ENCODE data around the gene KRT1.

The KRT1 gene

GRCh38 chr12:52699960-52700359 is 19.8 kb upstream of the KRT1 start:
- no peak overlapping the region for H3K4me3 ChIP-seq (replicated peaks; ENCODE audit: insufficient read depth, low read length)
- H3K27me3 ChIP-seq (ENCODE audit: insufficient read depth, poor library complexity, severe bottlenecking): no peaks in the 10 kb centered on the region
- no peak overlapping the region for H3K27ac ChIP-seq (replicated peaks)
- DNase-seq (ENCODE audit: low read depth in 1 of 2, low spot score in 1 of 2): no peak
- no peak for TF ChIP-seq CTCF (IDR thresholded peaks at IDR 0.05; ENCODE audit: insufficient read depth, low read length)

- no peak for DNase-seq (ENCODE audit: low read depth in 1 of 2, low spot score in 1 of 2)
- no peak overlapping the region for H3K27ac ChIP-seq (replicated peaks)
- no peak overlapping the region for H3K4me3 ChIP-seq (replicated peaks; ENCODE audit: insufficient read depth, low read length)
- TF ChIP-seq GABPA (IDR thresholded peaks at IDR 0.05; ENCODE audit: low read depth) (no peak), SPI1 (IDR thresholded peaks at IDR 0.05; ENCODE audit: borderline replicate concordance, low read depth) (no peak), REST (IDR thresholded peaks at IDR 0.05; ENCODE audit: insufficient replicate concordance, low read depth) (no peak), POLR2AphosphoS5 (IDR thresholded peaks at IDR 0.05; ENCODE audit: low read depth) (no peak), CTCF (IDR thresholded peaks at IDR 0.05; ENCODE audit: insufficient read depth, low read length) (no peak)
- H3K27me3 ChIP-seq (ENCODE audit: insufficient read depth, poor library complexity, severe bottlenecking): no peaks in the 10 kb centered on the region
Measured at GRCh38 chr12:52699373-52699772, 19.2 kb upstream of the KRT1 start.

- Histone ChIP-seq H3K4me3 (replicated peaks; ENCODE audit: insufficient read depth, low read length) (no peak overlapping the region), H3K27me3 (ENCODE audit: insufficient read depth, poor library complexity, severe bottlenecking) (no peaks in the 10 kb centered on the region), H3K27ac (replicated peaks) (no peak overlapping the region)
- no peak for TF ChIP-seq SPI1 (IDR thresholded peaks at IDR 0.05; ENCODE audit: borderline replicate concordance, low read depth)
- TF ChIP-seq REST (IDR thresholded peaks at IDR 0.05; ENCODE audit: insufficient replicate concordance, low read depth): no peak
- TF ChIP-seq POLR2AphosphoS5 (IDR thresholded peaks at IDR 0.05; ENCODE audit: low read depth): no peak
- TF ChIP-seq CTCF (IDR thresholded peaks at IDR 0.05; ENCODE audit: insufficient read depth, low read length): no peak
- TF ChIP-seq GABPA (IDR thresholded peaks at IDR 0.05; ENCODE audit: low read depth): no peak
- no peak for DNase-seq (ENCODE audit: low read depth in 1 of 2, low spot score in 1 of 2)
Measured at GRCh38 chr12:52698651-52699340, 18.6 kb upstream of the KRT1 start.

- no peak overlapping the region for H3K4me3 ChIP-seq (replicated peaks; ENCODE audit: insufficient read depth, low read length)
- no peak for TF ChIP-seq REST (IDR thresholded peaks at IDR 0.05; ENCODE audit: insufficient replicate concordance, low read depth)
- TF ChIP-seq SPI1 (IDR thresholded peaks at IDR 0.05; ENCODE audit: borderline replicate concordance, low read depth): no peak
- TF ChIP-seq GABPA (IDR thresholded peaks at IDR 0.05; ENCODE audit: low read depth): no peak
- TF ChIP-seq POLR2AphosphoS5 (IDR thresholded peaks at IDR 0.05; ENCODE audit: low read depth): no peak
- no peak for TF ChIP-seq CTCF (IDR thresholded peaks at IDR 0.05; ENCODE audit: insufficient read depth, low read length)
- H3K27me3 ChIP-seq (ENCODE audit: insufficient read depth, poor library complexity, severe bottlenecking): peaks cover under 1% of the 10 kb centered on the region
- DNase-seq (ENCODE audit: low read depth in 1 of 2, low spot score in 1 of 2): no peak
- H3K27ac ChIP-seq (replicated peaks): no peak overlapping the region
Measured at GRCh38 chr12:52697058-52697582, 16.9 kb upstream of the KRT1 start.

Data from HL-60 (cell line).